PC-3 (cell line): Measurements from ENCODE around the gene PDE11A. TPM values are rescaled to one million over a fixed set of nuclear protein-coding genes. Genes with fewer than 3 reads are reported as not detected.
"Not testable (repeated sequence)": the region's sequence is repeated elsewhere in the genome, so short reads cannot be mapped to it uniquely, and the experiment has no call there.

Experiments used
- ATAC-seq: fragments of 200-7000 bp; cut with Tn5 transposase; 2 replicates; pipeline ENCODE4 v1.9.1; 2020; ENCODE audit warnings: mild to moderate bottlenecking, moderate library complexity
- BruUV-seq: library from RNA; stranded (reverse); fragments of 400-500 nt; replicated peaks from 2 replicates; lab custom pipeline; 2021; lab: Mats Ljungman, UMichigan
- CTCF ChIA-PET: fragments of 300-600 bp; sonication (Branson Sonifier 250); formaldehyde crosslinking; loops from one replicate; lab custom pipeline; 2022; ENCODE audit warnings: antibody characterized with exemption; lab: Charles Lee
- POLR2A ChIA-PET: fragments of 300-600 bp; sonication (Branson Sonifier 250); formaldehyde crosslinking; loops from one replicate; lab custom pipeline; 2022; ENCODE audit warnings: antibody characterized with exemption; ENCODE audit not compliant: unreplicated experiment; lab: Charles Lee
- DNase-seq: peaks from one replicate; pipeline ENCODE4 v3.0.0-alpha.2; 2015
- H2AFZ ChIP-seq: fragments of 300-600 bp; sonication (generic); 2 replicates; pipeline ENCODE4 v1.6.0; 2016; ENCODE audit warnings: antibody characterized with exemption, low read length
- H3F3A ChIP-seq: fragments of 300-600 bp; sonication (generic); one replicate; pipeline ENCODE4 v1.6.0; 2017; ENCODE audit warnings: antibody characterized with exemption, low read length, control low read depth, mild to moderate bottlenecking; ENCODE audit not compliant: unreplicated experiment
- H3K27ac ChIP-seq: fragments of 300-600 bp; sonication (generic); 2 replicates; pipeline ENCODE4 v1.5.1; 2016; ENCODE audit warnings: mild to moderate bottlenecking, low read length
- H3K27me3 ChIP-seq: fragments of 300-600 bp; sonication (generic); 2 replicates; pipeline ENCODE4 v1.6.1; 2016; ENCODE audit warnings: low read length, mixed read lengths
- H3K36me3 ChIP-seq: fragments of 300-600 bp; sonication (generic); 2 replicates; pipeline ENCODE4 v1.6.1; 2016; ENCODE audit warnings: low read depth, mixed run types, low read length, mixed read lengths
- H3K4me1 ChIP-seq: fragments of 300-600 bp; sonication (generic); 2 replicates; pipeline ENCODE4 v1.5.1; 2016; ENCODE audit warnings: low read length; ENCODE audit not compliant: insufficient read depth
- H3K4me2 ChIP-seq: fragments of 300-600 bp; sonication (generic); 2 replicates; pipeline ENCODE4 v1.6.0; 2016; ENCODE audit warnings: low read length
- H3K4me3 ChIP-seq: fragments of 300-600 bp; sonication (generic); 2 replicates; pipeline ENCODE4 v1.5.1; 2016; ENCODE audit warnings: mild to moderate bottlenecking, low read length, mixed read lengths
- H3K79me2 ChIP-seq: fragments of 300-600 bp; sonication (generic); 2 replicates; pipeline ENCODE4 v1.6.1; 2017; ENCODE audit warnings: low read length, mixed read lengths
- H3K9ac ChIP-seq: fragments of 300-600 bp; sonication (generic); 2 replicates; pipeline ENCODE4 v1.6.0; 2016; ENCODE audit warnings: mild to moderate bottlenecking, low read length
- H3K9me2 ChIP-seq: fragments of 300-600 bp; sonication (generic); replicated peaks from 2 replicates; pipeline ENCODE4 v1.6.1; 2016; ENCODE audit warnings: mixed run types, low read length, mixed read lengths
- H3K9me3 ChIP-seq: fragments of 300-600 bp; sonication (generic); 2 replicates; pipeline ENCODE4 v1.6.1; 2016; ENCODE audit warnings: low read length, mixed read lengths
- H4K20me1 ChIP-seq: fragments of 300-600 bp; sonication (generic); 2 replicates; pipeline ENCODE4 v1.6.1; 2016; ENCODE audit warnings: low read length, mixed read lengths
- CTCF ChIP-seq: fragments of 300-600 bp; sonication (generic); conservative IDR thresholded peaks from 2 replicates; pipeline ENCODE4 v1.5.1; 2017; ENCODE audit warnings: antibody characterized with exemption, low read depth, mild to moderate bottlenecking, low read length
- EZH2 ChIP-seq: fragments of 300-600 bp; sonication (generic); IDR thresholded peaks from one replicate; pipeline ENCODE4 v1.6.1; 2017; ENCODE audit warnings: antibody characterized with exemption, mild to moderate bottlenecking, low read length; ENCODE audit not compliant: unreplicated experiment
- EZH2phosphoT487 ChIP-seq: fragments of 300-600 bp; sonication (generic); IDR thresholded peaks from 2 replicates; pipeline ENCODE4 v1.6.1; 2018; ENCODE audit warnings: mild to moderate bottlenecking, antibody characterized with exemption, low read length, borderline replicate concordance
- intact Hi-C: fragments of 100-400 bp; cut with micrococcal nuclease; formaldehyde crosslinking; loops from 2 replicates; pipeline ENCODE4 v1.9.0; 2023
- total RNA-seq: library from RNA; depleted of rRNA; stranded (reverse); fragments of >200 nt; gene quantifications from 2 replicates; pipeline ENCODE4 v1.2.3, GENCODE V29; 2014

Gene PDE11A
- total RNA-seq, 1 experiment from 2014 or later = 0.15 TPM

- Histone ChIP-seq H3K9me3 (no peaks in the 10 kb centered on the region), H3K4me1 (no peaks in the 10 kb centered on the region), H4K20me1 (no peaks in the 10 kb centered on the region), H2AFZ (no peak overlapping the region), H3F3A (no peaks in the 10 kb centered on the region), H3K27me3 (peaks cover 7% of the 10 kb centered on the region), H3K27ac (no peak overlapping the region), H3K4me2 (no peak overlapping the region), H3K4me3 (no peak overlapping the region), H3K9me2 (no peaks in the 10 kb centered on the region), H3K79me2 (no peaks in the 10 kb centered on the region), H3K9ac (no peak overlapping the region), H3K36me3 (no peaks in the 10 kb centered on the region)
- intact Hi-C loops = no loop called here
- no TSS peak for BruUV-seq
- TF ChIP-seq EZH2phosphoT487 = no peak
- TF ChIP-seq CTCF = no peak
- TF ChIP-seq EZH2 = no peak
- CTCF ChIA-PET = no interaction called here
- ATAC-seq (no peak), DNase-seq (no peak)
- POLR2A ChIA-PET = no interaction called here
Measured at GRCh38 chr2:177970670-177971454, 101.7 kb downstream of the PDE11A start.

GRCh38 chr2:177964892-177965291 lies 107.7 kb downstream of the PDE11A start:
- Histone ChIP-seq H2AFZ (no peak overlapping the region), H3K27ac (no peak overlapping the region), H3K4me1 (no peaks in the 10 kb centered on the region), H4K20me1 (no peaks in the 10 kb centered on the region), H3K4me3 (no peak overlapping the region), H3K9me3 (no peaks in the 10 kb centered on the region), H3K79me2 (no peaks in the 10 kb centered on the region), H3K36me3 (no peaks in the 10 kb centered on the region), H3K4me2 (no peak overlapping the region), H3K9ac (no peak overlapping the region), H3K9me2 (no peaks in the 10 kb centered on the region), H3F3A (no peaks in the 10 kb centered on the region), H3K27me3 (peaks cover 37% of the 10 kb centered on the region)
- ChIA-PET POLR2A (no interaction called here), CTCF (no interaction called here)
- TF ChIP-seq EZH2phosphoT487 (no peak), CTCF (no peak), EZH2 (no peak)
- intact Hi-C loops = no loop called here
- ATAC-seq = no peak
- no TSS peak for BruUV-seq
- DNase-seq = no peak

GRCh38 chr2:177952151-177952550 lies 120.4 kb downstream of the PDE11A start:
- Histone ChIP-seq H4K20me1 (no peaks in the 10 kb centered on the region), H2AFZ (no peak overlapping the region), H3K79me2 (no peaks in the 10 kb centered on the region), H3K27me3 (peaks cover 17% of the 10 kb centered on the region), H3K27ac (no peak overlapping the region), H3K9me3 (no peaks in the 10 kb centered on the region), H3F3A (no peaks in the 10 kb centered on the region), H3K4me2 (no peak overlapping the region), H3K36me3 (no peaks in the 10 kb centered on the region), H3K4me1 (no peaks in the 10 kb centered on the region), H3K4me3 (no peak overlapping the region), H3K9ac (no peak overlapping the region), H3K9me2 (no peaks in the 10 kb centered on the region)
- DNase-seq = no peak
- POLR2A ChIA-PET = no interaction called here
- no TSS peak for BruUV-seq
- intact Hi-C loops = no loop called here
- TF ChIP-seq CTCF (no peak), EZH2 (no peak), EZH2phosphoT487 (no peak)
- ATAC-seq = no peak
- CTCF ChIA-PET = no interaction called here

GRCh38 chr2:177947598-177947997 lies 125.0 kb downstream of the PDE11A start:
- ATAC-seq, BruUV-seq, H3K4me1 ChIP-seq, H3K27me3 ChIP-seq, H3K9me3 ChIP-seq, H3F3A ChIP-seq, H3K9ac ChIP-seq, H3K36me3 ChIP-seq, H3K79me2 ChIP-seq, H4K20me1 ChIP-seq, intact Hi-C loops, H3K4me3 ChIP-seq, POLR2A ChIA-PET, CTCF ChIA-PET, H3K9me2 ChIP-seq, H3K27ac ChIP-seq, H2AFZ ChIP-seq, DNase-seq, H3K4me2 ChIP-seq: not testable (repeated sequence)
